ENCODE data around the gene ZNF397. TPM values are rescaled to one million over a fixed set of nuclear protein-coding genes. Genes with fewer than 3 reads are reported as not detected.
A peak's percentile ranks its signal among the peaks of the same experiment; 100 is the strongest.
"Not testable (repeated sequence)": the region's sequence is repeated elsewhere in the genome, so short reads cannot be mapped to it uniquely, and the experiment has no call there.

ZNF397 gene
- total and polyA plus RNA-seq, 4 donors, result 12.2 to 53.8 (median 17.1) TPM

DNA sequence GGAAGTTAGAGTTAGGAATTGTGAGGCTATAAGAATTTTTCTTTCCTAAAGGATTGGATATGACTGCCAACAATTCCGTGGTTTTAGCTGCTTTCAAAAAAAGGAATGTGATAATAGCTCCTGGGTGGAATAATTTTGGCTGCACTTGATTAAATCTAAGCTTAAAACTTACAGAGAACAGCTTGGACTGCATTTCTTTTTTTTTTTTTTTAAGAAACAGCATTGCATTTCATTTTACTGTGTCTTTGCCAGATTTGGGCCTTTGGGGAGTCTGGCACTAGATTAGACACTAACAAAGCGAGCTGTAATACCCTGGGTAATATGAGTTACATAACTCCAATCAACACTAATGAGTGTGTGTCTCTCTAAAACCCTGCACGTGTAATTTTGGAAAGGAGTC lies 37.8 kb upstream of the ZNF397 start:
- peaks cover 0 to 18% (median 0%) of the 10 kb centered on the region in 5 donors for H3K4me1 ChIP-seq (ENCODE audit: control insufficient read depth in 5 of 5, insufficient read depth in 5 of 5, low read length in 5 of 5)
- TF ChIP-seq CTCF (IDR thresholded peaks at IDR 0.05; ENCODE audit: control extremely low read depth, extremely low read depth), result no peak
- H3K9me3 ChIP-seq (ENCODE audit: control insufficient read depth in 4 of 4, insufficient read depth in 3 of 4, low read length in 3 of 4), result peaks cover 0 to 2% (median 0%) of the 10 kb centered on the region in 4 donors
- H3K9ac ChIP-seq (ENCODE audit: insufficient read depth in 1 of 2, low read length in 2 of 2), result no peak overlapping the region
- no peak for ATAC-seq (ENCODE audit: insufficient read depth, low FRiP score)
- no peak overlapping the region for H3K4me3 ChIP-seq
- no peaks in the 10 kb centered on the region for H3K36me3 ChIP-seq (ENCODE audit: control insufficient read depth in 4 of 4, insufficient read depth in 4 of 4, low read length in 4 of 4)
- peak; percentile 44 to 84 (median 81) for DNase-seq
- 48 to 75% methylated on average over 3 of the region's 3 CpGs for WGBS, 2 donors
- no peaks in the 10 kb centered on the region for H3K27me3 ChIP-seq (ENCODE audit: control insufficient read depth in 3 of 3, insufficient read depth in 3 of 3, low read length in 2 of 3)
- H3K27ac ChIP-seq (ENCODE audit: low read depth in 1 of 2, low read length in 1 of 2), result no peak overlapping the region

GRCh38 chr18:35205199-35205712 lies 35.6 kb upstream of the ZNF397 start:
- ATAC-seq (ENCODE audit: insufficient read depth, low FRiP score) (no peak), DNase-seq (no peak)
- no peak overlapping the region for H3K9ac ChIP-seq (ENCODE audit: insufficient read depth in 1 of 2, low read length in 2 of 2)
- peaks cover 0 to 2% (median 0%) of the 10 kb centered on the region in 4 donors for H3K9me3 ChIP-seq (ENCODE audit: control insufficient read depth in 4 of 4, insufficient read depth in 3 of 4, low read length in 3 of 4)
- no peak overlapping the region for H3K4me3 ChIP-seq
- no peaks in the 10 kb centered on the region for H3K27me3 ChIP-seq (ENCODE audit: control insufficient read depth in 3 of 3, insufficient read depth in 3 of 3, low read length in 2 of 3)
- WGBS, 2 donors, result 89 to 97% methylated on average over 2 of the region's 2 CpGs
- TF ChIP-seq CTCF (IDR thresholded peaks at IDR 0.05; ENCODE audit: control extremely low read depth, extremely low read depth), result no peak
- H3K27ac ChIP-seq (ENCODE audit: low read depth in 1 of 2, low read length in 1 of 2), result no peak overlapping the region
- H3K36me3 ChIP-seq (ENCODE audit: control insufficient read depth in 4 of 4, insufficient read depth in 4 of 4, low read length in 4 of 4), result no peaks in the 10 kb centered on the region
- peaks cover 0 to 18% (median 0%) of the 10 kb centered on the region in 5 donors for H3K4me1 ChIP-seq (ENCODE audit: control insufficient read depth in 5 of 5, insufficient read depth in 5 of 5, low read length in 5 of 5)

DNA sequence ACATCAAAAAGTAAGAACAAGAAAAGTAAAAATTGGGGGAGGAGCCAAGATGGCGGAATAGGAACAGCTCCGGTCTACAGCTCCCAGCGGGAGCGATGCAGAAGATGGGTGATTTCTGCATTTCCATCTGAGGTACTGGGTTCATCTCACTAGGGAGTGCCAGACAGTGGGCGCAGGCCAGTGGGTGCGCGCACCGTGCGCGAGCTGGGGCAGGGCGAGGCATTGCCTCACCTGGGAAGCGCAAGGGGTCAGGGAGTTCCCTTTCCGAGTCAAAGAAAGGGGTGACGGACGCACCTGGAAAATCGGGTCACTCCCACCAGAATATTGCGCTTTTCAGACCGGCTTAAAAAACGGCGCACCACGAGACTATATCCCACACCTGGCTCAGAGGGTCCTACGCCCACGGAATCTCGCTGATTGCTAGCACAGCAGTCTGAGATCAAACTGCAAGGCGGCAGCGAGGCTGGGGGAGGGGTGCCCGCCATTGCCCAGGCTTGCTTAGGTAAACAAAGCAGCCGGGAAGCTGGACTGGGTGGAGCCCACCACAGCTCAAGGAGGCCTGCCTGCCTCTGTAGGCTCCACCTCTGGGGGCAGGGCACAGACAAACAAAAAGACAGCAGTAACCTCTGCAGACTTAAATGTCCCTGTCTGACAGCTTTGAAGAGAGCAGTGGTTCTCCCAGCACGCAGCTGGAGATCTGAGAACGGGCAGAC lies 34.9 kb upstream of the ZNF397 start:
- not testable (repeated sequence) for H3K27ac ChIP-seq (ENCODE audit: low read depth in 1 of 2, low read length in 1 of 2); ATAC-seq (ENCODE audit: insufficient read depth, low FRiP score); H3K4me3 ChIP-seq; H3K9ac ChIP-seq (ENCODE audit: insufficient read depth in 1 of 2, low read length in 2 of 2); H3K9me3 ChIP-seq (ENCODE audit: control insufficient read depth in 4 of 4, insufficient read depth in 3 of 4, low read length in 3 of 4); H3K36me3 ChIP-seq (ENCODE audit: control insufficient read depth in 4 of 4, insufficient read depth in 4 of 4, low read length in 4 of 4); DNase-seq; H3K27me3 ChIP-seq (ENCODE audit: control insufficient read depth in 3 of 3, insufficient read depth in 3 of 3, low read length in 2 of 3)
- H3K4me1 ChIP-seq (ENCODE audit: control insufficient read depth in 5 of 5, insufficient read depth in 5 of 5, low read length in 5 of 5), result peaks cover 0 to 18% (median 0%) of the 10 kb centered on the region in 5 donors
- 92 to 95% methylated on average over 16 to 27 of the region's 30 CpGs for WGBS, 2 donors

DNA sequence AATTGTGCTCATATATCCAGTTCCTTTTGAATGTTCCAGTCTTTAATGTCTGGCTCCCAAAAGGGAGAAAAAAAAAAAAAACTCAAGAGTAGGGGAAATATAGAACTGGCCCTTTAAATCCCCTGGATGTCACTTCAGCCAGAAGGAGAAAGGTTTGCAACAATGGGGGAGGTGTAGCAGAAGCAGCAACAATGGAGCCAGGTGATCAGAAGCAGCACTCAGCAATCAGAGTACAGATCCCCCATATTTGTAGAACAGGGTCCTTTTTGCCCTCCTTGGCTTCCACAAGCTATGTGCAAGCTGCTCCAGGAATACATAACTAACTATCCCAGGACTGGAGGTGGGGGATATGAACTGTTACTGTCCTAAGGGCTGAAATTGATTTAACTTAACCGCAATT lies 25.8 kb upstream of the ZNF397 start:
- WGBS, 2 donors, result 95 to 97% methylated on average over 1 of the region's 1 CpG
- Histone ChIP-seq H3K9ac (ENCODE audit: insufficient read depth in 1 of 2, low read length in 2 of 2) (no peak overlapping the region), H3K4me1 (ENCODE audit: control insufficient read depth in 5 of 5, insufficient read depth in 5 of 5, low read length in 5 of 5) (peaks cover 0 to 3% (median 0%) of the 10 kb centered on the region in 5 donors), H3K27ac (ENCODE audit: low read depth in 1 of 2, low read length in 1 of 2) (no peak overlapping the region), H3K27me3 (ENCODE audit: control insufficient read depth in 3 of 3, insufficient read depth in 3 of 3, low read length in 2 of 3) (no peaks in the 10 kb centered on the region), H3K9me3 (ENCODE audit: control insufficient read depth in 4 of 4, insufficient read depth in 3 of 4, low read length in 3 of 4) (no peaks in the 10 kb centered on the region), H3K36me3 (ENCODE audit: control insufficient read depth in 4 of 4, insufficient read depth in 4 of 4, low read length in 4 of 4) (no peaks in the 10 kb centered on the region), H3K4me3 (no peak overlapping the region)
- ATAC-seq (ENCODE audit: insufficient read depth, low FRiP score) (no peak), DNase-seq (no peak)
- TF ChIP-seq CTCF (IDR thresholded peaks at IDR 0.05; ENCODE audit: control extremely low read depth, extremely low read depth), result no peak

DNA sequence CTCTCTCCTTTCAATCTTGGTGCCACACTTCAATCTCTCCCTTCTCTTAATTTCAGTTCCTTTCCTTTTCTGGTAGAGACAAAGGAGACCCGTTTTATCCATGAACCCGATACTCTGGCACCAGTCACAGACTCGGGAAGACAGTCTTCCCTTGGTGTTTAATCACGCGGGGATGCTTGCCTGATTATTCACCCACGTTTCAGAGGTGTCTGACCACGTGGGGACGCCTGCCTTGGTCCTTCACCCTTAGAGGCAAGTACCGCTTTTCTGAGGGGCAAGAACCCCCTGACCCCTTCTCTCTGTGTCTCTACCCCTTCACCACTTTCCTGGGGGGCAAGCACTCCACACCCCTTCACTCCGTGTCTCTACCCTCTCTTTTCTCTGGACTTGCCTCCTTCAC lies 24.2 kb upstream of the ZNF397 start:
- not testable (repeated sequence) for ATAC-seq (ENCODE audit: insufficient read depth, low FRiP score); H3K9ac ChIP-seq (ENCODE audit: insufficient read depth in 1 of 2, low read length in 2 of 2); H3K9me3 ChIP-seq (ENCODE audit: control insufficient read depth in 4 of 4, insufficient read depth in 3 of 4, low read length in 3 of 4); H3K27me3 ChIP-seq (ENCODE audit: control insufficient read depth in 3 of 3, insufficient read depth in 3 of 3, low read length in 2 of 3); H3K27ac ChIP-seq (ENCODE audit: low read depth in 1 of 2, low read length in 1 of 2); DNase-seq; H3K4me1 ChIP-seq (ENCODE audit: control insufficient read depth in 5 of 5, insufficient read depth in 5 of 5, low read length in 5 of 5); H3K4me3 ChIP-seq; H3K36me3 ChIP-seq (ENCODE audit: control insufficient read depth in 4 of 4, insufficient read depth in 4 of 4, low read length in 4 of 4)
- WGBS, 2 donors, result 86 to 87% methylated on average over 10 of the region's 10 CpGs

DNA sequence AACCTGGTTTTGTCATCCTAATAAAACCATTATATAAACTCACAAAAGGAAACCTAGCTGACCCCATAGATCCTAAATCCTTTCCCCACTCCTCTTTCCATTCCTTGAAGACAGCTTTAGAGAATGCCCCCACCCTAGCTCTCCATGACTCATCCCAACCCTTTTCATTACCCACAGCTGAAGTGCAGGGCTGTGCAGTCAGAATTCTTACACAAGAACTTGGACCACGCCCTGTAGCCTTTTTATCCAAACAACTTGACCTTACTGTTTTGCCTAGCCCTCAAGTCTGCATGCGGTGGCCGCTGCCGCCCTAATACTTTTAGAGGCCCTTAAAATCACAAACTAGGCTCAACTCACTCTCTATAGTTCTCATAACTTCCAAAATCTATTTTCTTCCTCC lies 21.5 kb upstream of the ZNF397 start:
- not testable (repeated sequence) for H3K27ac ChIP-seq (ENCODE audit: low read depth in 1 of 2, low read length in 1 of 2); H3K4me1 ChIP-seq (ENCODE audit: control insufficient read depth in 5 of 5, insufficient read depth in 5 of 5, low read length in 5 of 5); H3K27me3 ChIP-seq (ENCODE audit: control insufficient read depth in 3 of 3, insufficient read depth in 3 of 3, low read length in 2 of 3); DNase-seq; H3K9ac ChIP-seq (ENCODE audit: insufficient read depth in 1 of 2, low read length in 2 of 2); H3K4me3 ChIP-seq; ATAC-seq (ENCODE audit: insufficient read depth, low FRiP score); H3K36me3 ChIP-seq (ENCODE audit: control insufficient read depth in 4 of 4, insufficient read depth in 4 of 4, low read length in 4 of 4); H3K9me3 ChIP-seq (ENCODE audit: control insufficient read depth in 4 of 4, insufficient read depth in 3 of 4, low read length in 3 of 4)
- WGBS, 2 donors, result 66 to 78% methylated on average over 4 of the region's 4 CpGs

All from lung (tissue), 12 donors.